Measurements from ENCODE around the gene MRGPRE. TPM values are rescaled to one million over a fixed set of nuclear protein-coding genes. Genes with fewer than 3 reads are reported as not detected.
A peak's percentile ranks its signal among the peaks of the same experiment; 100 is the strongest.

Gene MRGPRE
- total RNA-seq, 1 donor from 2014 or later, result not detected

DNA sequence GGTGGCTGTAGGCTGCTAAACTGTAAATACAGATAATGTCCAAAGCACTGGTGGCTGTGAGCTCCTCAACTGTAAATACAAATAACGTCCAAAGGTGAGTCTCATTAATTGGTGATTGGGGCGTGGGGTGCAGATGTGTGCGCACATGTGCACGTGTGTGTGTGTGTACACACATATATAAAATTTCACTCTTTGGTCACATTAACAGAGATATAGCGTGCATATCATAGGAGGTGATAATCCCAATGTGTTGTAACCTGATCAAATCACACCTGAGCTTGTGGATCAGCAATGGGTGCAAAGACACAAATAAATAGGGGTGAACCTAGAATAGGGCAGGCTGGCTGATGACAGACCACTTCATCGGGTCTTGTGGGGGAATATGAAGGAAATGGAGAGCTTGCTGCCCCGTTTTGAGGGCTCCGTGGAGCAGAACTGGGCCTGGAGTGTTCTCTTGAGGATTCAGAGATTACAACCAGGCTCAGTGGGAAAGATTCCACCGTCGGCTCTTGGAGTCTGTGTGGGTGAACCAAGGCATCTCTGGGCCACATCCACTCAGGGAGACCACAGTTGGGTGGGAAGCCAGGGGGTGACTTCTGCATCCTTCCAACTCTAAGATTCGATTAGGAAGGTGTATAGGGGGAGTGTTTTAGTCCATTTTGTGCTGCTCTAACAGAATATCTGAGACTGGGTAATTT, 42.2 kb downstream of the MRGPRE start:
- ATAC-seq (no peak), DNase-seq (ENCODE audit: low spot score) (no peak)
- intact Hi-C loops (cut with DNase I), result no loop called here

DNA sequence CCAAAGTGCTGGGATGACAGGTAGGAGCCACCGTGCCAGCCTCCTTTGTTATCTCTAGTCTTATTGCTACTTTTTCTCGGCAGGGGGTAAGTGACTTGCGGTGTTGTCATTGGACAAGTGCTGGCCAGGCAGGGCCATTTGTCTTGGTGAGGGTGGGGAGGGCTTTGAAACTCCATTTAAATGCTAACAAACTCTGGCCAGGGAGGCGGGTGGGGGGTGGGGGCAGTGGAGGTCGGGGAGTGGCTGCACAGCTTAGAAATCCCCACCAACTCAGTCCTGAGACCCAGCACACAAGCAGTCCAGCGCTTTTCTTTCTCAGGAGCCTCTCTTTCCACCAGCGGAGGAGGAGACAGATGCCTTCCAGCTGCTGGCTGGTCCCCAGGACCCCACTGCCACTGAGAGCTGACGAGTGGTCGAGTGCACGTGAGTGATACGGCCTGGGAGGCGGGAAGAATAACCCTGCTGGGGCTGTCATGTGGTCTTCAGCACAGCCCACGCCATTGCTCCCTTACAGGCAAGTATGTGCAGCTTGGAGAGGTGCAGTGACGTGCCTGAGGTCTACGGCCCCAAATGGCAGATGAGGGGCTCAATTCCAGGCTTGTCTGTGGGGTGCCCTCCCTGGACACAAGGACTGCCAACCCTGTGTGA, 42.9 kb downstream of the MRGPRE start:
- intact Hi-C loops (cut with DNase I), result no loop called here
- DNase-seq (ENCODE audit: low spot score) (no peak), ATAC-seq (no peak)

DNA sequence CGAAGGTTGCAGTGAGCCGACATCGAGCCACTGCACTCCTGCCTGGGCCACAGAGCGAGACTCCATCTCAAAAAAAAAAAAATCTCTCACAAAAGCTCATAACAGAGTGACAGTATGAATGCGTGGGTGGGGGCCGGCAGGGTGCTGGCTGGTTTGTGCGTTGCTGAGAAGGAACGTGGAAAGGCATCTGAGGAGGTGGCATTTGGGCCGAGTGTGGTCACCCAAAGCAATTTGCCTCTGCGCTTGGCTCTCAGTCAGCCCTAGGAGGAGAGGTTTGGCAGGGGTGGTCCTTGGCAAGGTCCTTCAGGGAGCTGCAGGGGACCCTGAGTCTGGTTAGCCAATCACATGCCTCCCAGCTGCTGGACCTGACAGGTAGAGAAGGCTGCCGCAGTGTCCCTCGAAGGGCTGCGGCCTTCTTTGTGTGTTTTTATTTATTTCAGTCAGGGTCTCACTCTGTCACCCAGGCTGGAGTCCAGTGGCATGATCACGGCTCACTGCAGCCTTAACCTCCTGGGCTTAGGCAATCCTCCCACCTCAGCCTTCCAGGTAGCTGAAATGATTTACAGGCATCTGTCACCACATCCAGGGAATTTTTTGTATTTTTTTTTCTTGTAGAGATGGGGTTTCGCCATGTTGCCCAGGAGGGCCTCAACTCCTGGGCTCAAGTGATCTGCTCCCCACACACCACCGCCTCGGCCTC, 43.6 kb downstream of the MRGPRE start:
- DNase-seq (ENCODE audit: low spot score) (peak; percentile 47), ATAC-seq (no peak)
- intact Hi-C loops (cut with DNase I), result no loop called here

DNA sequence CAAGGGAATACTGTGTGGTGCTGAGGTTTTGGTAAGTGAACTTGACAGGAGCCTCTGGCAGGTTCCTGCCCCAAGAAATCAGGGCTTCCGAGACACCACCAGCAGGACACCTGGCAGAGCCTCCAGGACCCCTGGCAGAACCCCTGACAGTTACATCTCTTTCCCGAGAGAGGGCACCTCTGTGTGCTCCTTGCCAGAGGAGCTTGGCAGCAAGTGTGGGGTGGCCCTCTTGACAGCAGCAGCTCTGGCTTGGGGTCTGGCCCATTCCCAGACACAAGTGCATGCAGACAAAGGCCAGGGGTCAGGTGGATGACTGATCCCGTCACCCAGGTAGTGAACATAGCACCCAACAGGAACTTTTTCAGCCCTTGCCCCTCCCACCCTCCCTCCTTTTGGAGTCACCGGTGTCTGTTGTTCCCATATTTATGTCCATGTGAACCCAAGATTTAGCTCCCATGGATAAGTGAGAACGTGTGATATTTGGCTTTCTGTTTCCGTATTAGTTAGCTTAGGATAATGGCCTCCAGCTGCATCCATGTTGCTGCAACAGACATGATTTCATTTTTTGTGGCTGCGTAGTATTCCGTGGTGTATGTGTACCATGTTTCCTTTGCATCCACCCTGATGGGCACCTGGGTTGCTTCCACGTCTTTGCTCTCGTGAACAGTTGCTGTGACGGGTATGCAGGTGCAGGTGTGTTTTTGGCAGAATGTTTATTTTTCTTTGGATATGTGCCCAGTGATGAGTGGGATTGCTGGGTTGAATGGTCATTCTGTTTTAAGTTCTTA, 45.9 kb downstream of the MRGPRE start:
- no peak for ATAC-seq
- intact Hi-C loops (cut with DNase I), result no loop called here
- DNase-seq (ENCODE audit: low spot score), result no peak

DNA sequence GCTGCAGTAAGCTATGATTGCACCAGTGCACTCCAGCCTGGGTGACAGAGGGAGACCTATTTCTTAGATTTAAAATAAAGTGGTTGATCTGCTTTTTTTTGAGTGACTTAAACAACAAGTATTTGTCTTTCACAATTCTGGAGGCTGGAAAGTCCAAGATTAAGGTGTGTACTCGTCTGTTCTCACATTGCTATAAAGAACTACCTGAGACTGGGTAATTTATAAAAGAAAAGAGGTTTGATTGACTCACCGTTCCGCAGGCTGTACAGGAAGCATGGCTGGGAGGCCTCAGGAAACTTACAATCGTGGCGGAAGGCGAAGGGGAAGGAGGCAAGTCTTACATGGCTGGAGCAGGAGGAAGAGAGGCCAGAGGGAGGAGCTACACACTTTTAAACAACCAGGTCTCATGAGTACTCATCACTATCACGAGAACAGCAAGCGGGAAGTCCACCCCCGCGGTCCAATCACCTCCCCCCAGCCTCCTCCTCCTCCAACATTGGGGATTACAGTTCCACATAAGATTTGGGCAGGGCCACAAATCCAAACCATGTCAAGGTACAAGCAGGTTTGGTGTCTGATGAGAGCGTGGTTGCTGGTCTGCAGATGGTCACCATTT, 47.4 kb downstream of the MRGPRE start:
- ATAC-seq (no peak), DNase-seq (ENCODE audit: low spot score) (no peak)
- intact Hi-C loops (cut with DNase I), result no loop called here

DNA sequence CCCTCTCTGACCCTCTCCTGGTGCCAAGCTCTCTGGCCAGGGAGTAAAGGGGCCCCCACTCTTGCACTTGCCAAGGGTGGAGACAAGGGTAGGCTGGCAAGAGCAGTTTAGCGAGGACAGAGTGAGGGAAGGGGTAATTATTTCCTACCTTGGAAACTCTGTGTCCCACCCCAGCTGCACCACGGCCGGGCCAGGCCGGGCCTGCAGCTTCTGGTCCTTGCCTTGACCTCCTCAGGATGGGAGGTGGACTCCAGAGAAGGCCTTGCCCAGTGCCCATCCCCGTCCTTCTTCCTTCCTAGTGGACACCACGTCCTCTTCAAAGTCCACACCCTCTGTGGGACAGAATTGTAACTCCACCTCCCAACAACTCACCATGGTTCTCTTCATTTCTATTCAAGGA, 48.7 kb downstream of the MRGPRE start:
- intact Hi-C loops (cut with DNase I), result no loop called here
- no peak for ATAC-seq
- DNase-seq (ENCODE audit: low spot score), result no peak

DNA sequence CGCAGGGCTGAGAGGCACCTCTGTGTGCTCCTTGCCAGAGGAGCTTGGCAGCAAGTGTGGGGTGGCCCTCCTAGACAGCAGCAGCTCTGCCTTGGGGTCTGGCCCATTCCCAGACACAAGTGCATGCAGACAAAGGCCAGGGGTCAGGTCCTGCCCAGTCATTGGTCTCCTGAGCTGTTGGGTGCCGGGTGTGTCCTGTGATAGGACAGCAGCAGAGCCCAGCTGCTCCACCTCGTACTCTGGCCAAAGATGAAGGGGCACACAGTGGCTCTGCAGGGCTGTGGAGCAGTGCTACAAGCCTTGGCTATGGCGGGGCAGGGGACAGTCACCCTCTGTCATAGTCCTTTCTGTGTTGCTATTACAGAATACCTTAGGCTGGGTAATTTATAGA, 49.8 kb downstream of the MRGPRE start:
- no peak for ATAC-seq
- intact Hi-C loops (cut with DNase I), result no loop called here
- DNase-seq (ENCODE audit: low spot score), result no peak

DNA sequence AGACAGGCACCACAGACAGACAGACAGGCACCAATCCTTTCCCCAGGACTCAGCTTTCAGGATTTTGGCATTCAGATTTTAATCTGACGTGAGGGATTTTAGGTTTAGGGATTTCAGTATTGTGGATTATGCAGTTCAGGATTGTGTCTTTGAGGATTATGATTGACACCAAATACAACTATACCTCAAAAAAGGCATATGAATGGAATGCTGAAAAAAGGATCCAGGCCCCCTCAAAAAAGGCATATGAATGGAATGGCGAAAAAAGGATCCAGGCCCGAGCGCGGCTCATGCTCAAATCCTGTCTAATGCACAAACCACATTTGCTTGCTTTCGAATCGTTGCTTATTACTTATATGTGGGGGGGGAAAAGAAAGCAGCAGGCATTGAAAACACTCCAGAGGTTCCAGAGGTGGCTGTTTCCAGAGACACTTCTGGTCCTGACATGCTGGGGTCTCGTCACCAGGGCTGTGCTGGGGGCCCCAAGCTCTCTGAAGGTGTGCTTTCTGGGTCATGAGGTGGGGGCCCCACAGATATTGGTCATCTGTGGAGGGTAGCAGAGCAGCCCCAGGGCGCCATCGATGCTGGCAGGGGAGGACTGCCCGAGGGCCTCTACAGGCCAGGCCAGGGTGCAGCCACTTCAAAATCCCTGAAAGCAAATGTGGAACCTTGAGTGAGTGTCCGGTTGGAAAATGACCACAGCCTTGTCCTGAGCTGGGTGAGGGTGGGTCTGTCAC, 50.3 kb downstream of the MRGPRE start:
- no peak for ATAC-seq
- intact Hi-C loops (cut with DNase I), result no loop called here
- DNase-seq (ENCODE audit: low spot score), result no peak

DNA sequence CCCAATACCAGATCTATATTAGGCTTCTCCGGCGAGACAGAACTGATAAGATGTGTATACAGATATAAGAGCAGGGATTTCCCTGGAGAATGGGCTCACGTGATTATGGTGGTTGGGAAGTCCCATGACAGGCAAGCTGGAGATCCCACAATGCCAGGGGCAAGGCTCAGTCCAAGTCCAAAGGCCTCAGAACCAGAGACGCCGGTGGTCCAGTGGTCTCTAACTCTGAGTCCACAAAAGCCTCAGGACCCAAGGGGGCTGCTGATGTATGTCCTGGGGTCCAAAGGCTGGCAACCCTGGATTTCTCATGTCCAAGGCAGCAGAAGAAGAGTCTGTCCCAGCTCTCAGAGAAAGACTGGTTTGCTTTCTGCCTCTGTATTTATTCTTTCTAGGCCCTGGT, 51.3 kb downstream of the MRGPRE start:
- ATAC-seq (no peak), DNase-seq (ENCODE audit: low spot score) (no peak)
- intact Hi-C loops (cut with DNase I), result no loop called here

DNA sequence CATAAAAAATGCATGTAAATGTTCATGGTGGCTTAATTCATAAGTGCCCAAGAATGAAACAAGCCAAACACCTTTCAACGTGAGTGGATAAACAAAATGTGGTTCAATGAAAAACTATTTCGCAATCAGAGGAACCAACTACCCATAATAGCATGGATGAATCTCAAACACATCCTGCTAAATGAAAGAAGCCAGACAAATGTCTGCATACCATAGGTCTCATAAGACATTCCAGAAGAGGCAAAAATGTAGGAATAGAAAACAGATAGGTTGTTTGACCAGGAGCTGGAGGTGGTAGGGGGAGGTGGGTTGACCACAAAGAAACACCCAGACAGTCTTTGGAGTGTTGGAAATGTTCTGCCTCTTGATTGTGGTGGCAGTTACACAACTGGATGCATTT, 53.9 kb downstream of the MRGPRE start:
- ATAC-seq, result no peak
- DNase-seq (ENCODE audit: low spot score), result no peak
- intact Hi-C loops (cut with DNase I), result no loop called here

DNA sequence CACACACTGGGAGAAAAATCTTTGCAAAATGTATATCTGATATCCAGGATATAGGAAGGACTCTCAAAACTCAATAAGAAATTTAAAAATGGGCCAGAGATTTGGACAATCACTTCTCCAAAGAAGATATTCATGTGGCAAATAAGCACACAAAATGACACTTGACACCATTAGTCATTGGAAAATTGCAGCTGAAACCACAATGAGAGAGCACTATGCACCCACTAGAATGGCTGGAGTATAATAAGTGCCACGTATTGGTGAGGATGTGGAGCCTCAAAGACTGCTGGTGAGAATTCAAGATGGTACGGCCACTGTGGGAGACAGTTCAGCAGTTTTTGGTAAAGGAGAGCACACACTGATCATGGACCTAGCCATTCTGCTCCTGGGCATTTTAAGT, 54.3 kb downstream of the MRGPRE start:
- ATAC-seq (no peak), DNase-seq (ENCODE audit: low spot score) (no peak)
- intact Hi-C loops (cut with DNase I), result no loop called here

Other genes with a start within 250 kb of the MRGPRE start
- 173 TPM for gene NAP1L4, start 240.1 kb downstream of the MRGPRE start, total RNA-seq
- gene CARS1, start 175.0 kb downstream of the MRGPRE start, total RNA-seq, result 42.3 TPM
- gene OSBPL5, start 67.1 kb downstream of the MRGPRE start, total RNA-seq, result 58.3 TPM
- gene MRGPRG, start 13.6 kb downstream of the MRGPRE start, total RNA-seq, result not detected
- gene ZNF195, start 146.7 kb upstream of the MRGPRE start, total RNA-seq, result 21.0 TPM

Data from sciatic nerve (tissue), 2 donors.